Thyroid gland (tissue), 4 donors: ENCODE measurements around the gene ADAMTS9.

Experiments used
- POLR2A ChIP-seq, 2 donors: fragments of 450-650 bp; IDR thresholded peaks; one replicate each; pipeline ENCODE4 v1.6.1; 2017; ENCODE audit warnings: antibody characterized with exemption in 2 of 2, mild to moderate bottlenecking in 2 of 2, moderate library complexity in 1 of 2
- TF ChIP-seq, protein P1 (sequence below), 6 experiments: fragments of 200-600 bp in 3 of 6; fragments of 450-650 bp in 3 of 6; sonication (generic) in 3 of 6; IDR thresholded peaks; one replicate each; pipeline ENCODE4 v1.5.1; 2016 to 2019; ENCODE audit warnings: antibody characterized with exemption in 6 of 6, mild to moderate bottlenecking in 2 of 6, inconsistent platforms in 1 of 6, moderate library complexity in 1 of 6

DNA sequence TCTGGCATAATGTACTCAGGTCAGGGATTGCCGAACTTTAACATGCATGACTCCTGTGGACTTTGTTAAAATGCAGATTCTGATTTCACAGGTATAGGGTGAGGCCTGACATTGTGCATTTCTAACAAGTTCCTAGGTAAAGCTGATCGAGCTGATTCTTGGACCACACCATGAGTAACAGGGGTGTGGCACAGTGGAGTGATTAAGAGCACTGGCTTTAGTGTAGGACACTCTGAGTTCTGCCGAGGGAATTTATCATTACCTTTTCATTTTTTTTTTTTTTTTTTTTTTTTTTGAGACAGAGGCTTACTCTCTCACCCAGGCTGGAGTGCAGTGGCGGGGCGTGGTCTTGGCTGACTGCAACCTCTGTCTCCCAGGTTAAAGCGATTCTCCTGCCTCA, 169.3 kb downstream of the ADAMTS9 start:
- TF ChIP-seq, protein P1, sequence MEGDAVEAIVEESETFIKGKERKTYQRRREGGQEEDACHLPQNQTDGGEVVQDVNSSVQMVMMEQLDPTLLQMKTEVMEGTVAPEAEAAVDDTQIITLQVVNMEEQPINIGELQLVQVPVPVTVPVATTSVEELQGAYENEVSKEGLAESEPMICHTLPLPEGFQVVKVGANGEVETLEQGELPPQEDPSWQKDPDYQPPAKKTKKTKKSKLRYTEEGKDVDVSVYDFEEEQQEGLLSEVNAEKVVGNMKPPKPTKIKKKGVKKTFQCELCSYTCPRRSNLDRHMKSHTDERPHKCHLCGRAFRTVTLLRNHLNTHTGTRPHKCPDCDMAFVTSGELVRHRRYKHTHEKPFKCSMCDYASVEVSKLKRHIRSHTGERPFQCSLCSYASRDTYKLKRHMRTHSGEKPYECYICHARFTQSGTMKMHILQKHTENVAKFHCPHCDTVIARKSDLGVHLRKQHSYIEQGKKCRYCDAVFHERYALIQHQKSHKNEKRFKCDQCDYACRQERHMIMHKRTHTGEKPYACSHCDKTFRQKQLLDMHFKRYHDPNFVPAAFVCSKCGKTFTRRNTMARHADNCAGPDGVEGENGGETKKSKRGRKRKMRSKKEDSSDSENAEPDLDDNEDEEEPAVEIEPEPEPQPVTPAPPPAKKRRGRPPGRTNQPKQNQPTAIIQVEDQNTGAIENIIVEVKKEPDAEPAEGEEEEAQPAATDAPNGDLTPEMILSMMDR (IDR thresholded peaks at IDR 0.05): no peak
- no peak for TF ChIP-seq POLR2A (IDR thresholded peaks at IDR 0.05)
